ENCODE data around the gene AFF3. TPM values are rescaled to one million over a fixed set of nuclear protein-coding genes. Genes with fewer than 3 reads are reported as not detected.

Gene AFF3
- total and polyA plus RNA-seq, 2 of the 13 experiments (the other 11 are each of a cell fraction or from before 2014, with no cell fraction given) = not detected

DNA sequence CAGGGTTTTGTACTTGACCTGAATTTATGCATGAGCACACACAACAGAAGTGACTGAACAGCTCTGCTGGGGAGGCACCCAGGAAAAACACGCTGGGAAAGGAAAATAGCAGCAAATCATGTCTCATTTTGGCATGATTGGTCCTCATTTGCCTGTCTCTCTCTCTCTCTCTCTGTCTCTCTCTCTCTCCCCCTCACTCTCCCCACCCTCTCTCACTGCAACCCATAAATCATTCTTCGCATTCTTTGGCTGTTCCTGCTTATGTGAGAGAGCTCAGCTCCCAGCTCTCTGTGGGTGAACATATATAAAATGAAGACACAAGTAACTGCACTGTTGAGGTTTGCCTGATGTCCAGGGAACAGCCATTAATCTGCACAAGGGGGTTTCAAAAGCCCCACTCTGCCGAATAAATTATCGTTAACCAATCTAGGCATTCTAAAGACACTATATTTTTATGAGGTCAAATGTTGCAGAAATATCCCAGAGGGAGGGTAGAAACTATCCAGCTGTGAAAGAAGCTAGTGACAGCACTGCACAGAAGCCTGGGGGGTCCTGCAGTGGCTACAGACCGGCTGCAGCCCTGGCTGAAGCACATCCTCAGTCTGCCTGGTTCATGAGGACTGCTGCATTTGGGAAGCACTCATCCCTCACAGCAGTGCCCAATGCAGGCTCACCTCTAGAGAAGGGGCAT is 260.3 kb downstream of the AFF3 start:
- ChIA-PET CTCF (ENCODE audit: low intra/inter-chr PET ratio, low total read pairs) (no interaction called here), POLR2A (no interaction called here)
- no peak for DNase-seq (ENCODE audit: low spot score)
- Histone ChIP-seq H3K4me2 (ENCODE audit: low read depth, low read length) (no peak overlapping the region), H3K27me3 (ENCODE audit: control insufficient read depth in 1 of 2, insufficient read depth in 2 of 2, low read length in 2 of 2) (peaks cover 1 to 3% of the 10 kb centered on the region in 2 experiments; a peak in 1 of 5 replicates), H3K27ac (ENCODE audit: extremely low read length, insufficient read depth, low read length) (no peak overlapping the region), H3K9ac (ENCODE audit: insufficient read depth, low read depth, low read length) (no peak overlapping the region), H3K9me3 (ENCODE audit: low read length) (no peaks in the 10 kb centered on the region), H2AFZ (ENCODE audit: low read length) (no peak overlapping the region), H3K4me1 (ENCODE audit: insufficient read depth, low read length) (no peaks in the 10 kb centered on the region), H3K36me3 (replicated peaks in 1 of 2; ENCODE audit: control insufficient read depth in 1 of 2, insufficient read depth in 2 of 2, low read length in 2 of 2) (no peaks in the 10 kb centered on the region), H4K20me1 (ENCODE audit: insufficient read depth, low read length) (no peaks in the 10 kb centered on the region), H3K4me3 (replicated peaks in 1 of 3; ENCODE audit: insufficient read depth in 1 of 3, low read depth in 2 of 3, low read length in 3 of 3) (no peak overlapping the region), H3K79me2 (ENCODE audit: insufficient read depth, low read length) (no peaks in the 10 kb centered on the region)
- TF ChIP-seq HNRNPK (IDR thresholded peaks at IDR 0.05; ENCODE audit: low read depth, low read length, poor library complexity, severe bottlenecking) (no peak), PCBP2 (optimal IDR thresholded peaks at IDR 0.05; ENCODE audit: low read depth, low read length, poor library complexity, severe bottlenecking) (no peak), BRD4 (CRISPR knock-in tag; IDR thresholded peaks at IDR 0.05) (no peak), CREM (IDR thresholded peaks at IDR 0.05) (no peak), CREM (CRISPR knock-in tag; IDR thresholded peaks at IDR 0.05) (no peak), FOXJ3 (CRISPR knock-in tag; IDR thresholded peaks at IDR 0.05; ENCODE audit: borderline replicate concordance) (no peak), MEIS2 (CRISPR knock-in tag; IDR thresholded peaks at IDR 0.05) (no peak), FOXO1 (CRISPR knock-in tag; IDR thresholded peaks at IDR 0.05) (no peak), CREB1 (IDR thresholded peaks at IDR 0.05) (no peak), CREB1 (CRISPR knock-in tag; IDR thresholded peaks at IDR 0.05) (no peak), FOXM1 (CRISPR knock-in tag; IDR thresholded peaks at IDR 0.05) (no peak), GLI4 (CRISPR knock-in tag; IDR thresholded peaks at IDR 0.05; ENCODE audit: borderline replicate concordance) (no peak), ZFP62 (CRISPR knock-in tag; IDR thresholded peaks at IDR 0.05) (no peak), HCFC1 (IDR thresholded peaks at IDR 0.05; ENCODE audit: low read depth, low read length) (no peak), SRSF4 (IDR thresholded peaks at IDR 0.05; ENCODE audit: low read depth, low read length, poor library complexity, severe bottlenecking) (no peak), CHD4 (IDR thresholded peaks at IDR 0.05; ENCODE audit: borderline replicate concordance, low read length) (no peak)
- TF ChIP-seq, protein P1, sequence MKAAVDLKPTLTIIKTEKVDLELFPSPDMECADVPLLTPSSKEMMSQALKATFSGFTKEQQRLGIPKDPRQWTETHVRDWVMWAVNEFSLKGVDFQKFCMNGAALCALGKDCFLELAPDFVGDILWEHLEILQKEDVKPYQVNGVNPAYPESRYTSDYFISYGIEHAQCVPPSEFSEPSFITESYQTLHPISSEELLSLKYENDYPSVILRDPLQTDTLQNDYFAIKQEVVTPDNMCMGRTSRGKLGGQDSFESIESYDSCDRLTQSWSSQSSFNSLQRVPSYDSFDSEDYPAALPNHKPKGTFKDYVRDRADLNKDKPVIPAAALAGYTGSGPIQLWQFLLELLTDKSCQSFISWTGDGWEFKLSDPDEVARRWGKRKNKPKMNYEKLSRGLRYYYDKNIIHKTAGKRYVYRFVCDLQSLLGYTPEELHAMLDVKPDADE (CRISPR knock-in tag; IDR thresholded peaks at IDR 0.05) = no peak
- TF ChIP-seq, protein P2, sequence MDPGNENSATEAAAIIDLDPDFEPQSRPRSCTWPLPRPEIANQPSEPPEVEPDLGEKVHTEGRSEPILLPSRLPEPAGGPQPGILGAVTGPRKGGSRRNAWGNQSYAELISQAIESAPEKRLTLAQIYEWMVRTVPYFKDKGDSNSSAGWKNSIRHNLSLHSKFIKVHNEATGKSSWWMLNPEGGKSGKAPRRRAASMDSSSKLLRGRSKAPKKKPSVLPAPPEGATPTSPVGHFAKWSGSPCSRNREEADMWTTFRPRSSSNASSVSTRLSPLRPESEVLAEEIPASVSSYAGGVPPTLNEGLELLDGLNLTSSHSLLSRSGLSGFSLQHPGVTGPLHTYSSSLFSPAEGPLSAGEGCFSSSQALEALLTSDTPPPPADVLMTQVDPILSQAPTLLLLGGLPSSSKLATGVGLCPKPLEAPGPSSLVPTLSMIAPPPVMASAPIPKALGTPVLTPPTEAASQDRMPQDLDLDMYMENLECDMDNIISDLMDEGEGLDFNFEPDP (CRISPR knock-in tag; conservative IDR thresholded peaks at IDR 0.05) = no peak
- TF ChIP-seq, protein P3, sequence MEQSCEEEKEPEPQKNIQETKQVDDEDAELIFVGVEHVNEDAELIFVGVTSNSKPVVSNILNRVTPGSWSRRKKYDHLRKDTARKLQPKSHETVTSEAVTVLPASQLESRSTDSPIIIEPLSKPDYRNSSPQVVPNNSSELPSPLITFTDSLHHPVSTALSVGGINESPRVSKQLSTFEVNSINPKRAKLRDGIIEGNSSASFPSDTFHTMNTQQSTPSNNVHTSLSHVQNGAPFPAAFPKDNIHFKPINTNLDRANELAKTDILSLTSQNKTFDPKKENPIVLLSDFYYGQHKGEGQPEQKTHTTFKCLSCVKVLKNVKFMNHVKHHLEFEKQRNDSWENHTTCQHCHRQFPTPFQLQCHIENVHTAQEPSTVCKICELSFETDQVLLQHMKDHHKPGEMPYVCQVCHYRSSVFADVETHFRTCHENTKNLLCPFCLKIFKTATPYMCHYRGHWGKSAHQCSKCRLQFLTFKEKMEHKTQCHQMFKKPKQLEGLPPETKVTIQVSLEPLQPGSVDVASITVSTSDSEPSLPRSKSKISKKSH (CRISPR knock-in tag; IDR thresholded peaks at IDR 0.05; ENCODE audit: borderline replicate concordance) = no peak
- TF ChIP-seq, protein P4, sequence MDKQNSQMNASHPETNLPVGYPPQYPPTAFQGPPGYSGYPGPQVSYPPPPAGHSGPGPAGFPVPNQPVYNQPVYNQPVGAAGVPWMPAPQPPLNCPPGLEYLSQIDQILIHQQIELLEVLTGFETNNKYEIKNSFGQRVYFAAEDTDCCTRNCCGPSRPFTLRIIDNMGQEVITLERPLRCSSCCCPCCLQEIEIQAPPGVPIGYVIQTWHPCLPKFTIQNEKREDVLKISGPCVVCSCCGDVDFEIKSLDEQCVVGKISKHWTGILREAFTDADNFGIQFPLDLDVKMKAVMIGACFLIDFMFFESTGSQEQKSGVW (CRISPR knock-in tag; IDR thresholded peaks at IDR 0.05; ENCODE audit: borderline replicate concordance) = no peak
- 33% methylated on average over 5 of the region's 5 CpGs for WGBS (ENCODE audit: low lambda C conversion rate)
- in situ Hi-C loops (cut with HindIII; ENCODE audit: extremely low pct_ligation_motif_present, low pct_unique_long_range_greater_than_20kb) = no loop called here
- intact Hi-C loops (cut with micrococcal nuclease; ENCODE audit: unreplicated experiment) = no loop called here
- no peak for ATAC-seq
- BruUV-seq (replicated peaks) = no TSS peak
- FAIRE-seq = no peak

All from HepG2 (cell line).